Body of pancreas (tissue), 4 donors: ENCODE results near the gene MRC1. TPM values are rescaled to one million over a fixed set of nuclear protein-coding genes. Genes with fewer than 3 reads are reported as not detected.

Experiments
- ATAC-seq: fragments of 150-250 bp; one replicate; pipeline ENCODE4 v1.9.1; 2016
- DNase-seq, 4 donors: peaks; one replicate each; pipeline ENCODE4 v3.0.0-alpha.2; 2019
- H3K27ac ChIP-seq, 4 donors: fragments of 200-600 bp; sonication (generic); 1 replicate in 3 of 4; 2 replicates in 1 of 4; pipeline versions ENCODE4 v1.5.1 to v1.6.1; 2016 to 2019; ENCODE audit warnings: mild to moderate bottlenecking in 1 of 4, mixed read lengths in 1 of 4, moderate library complexity in 1 of 4
- H3K27me3 ChIP-seq, 2 donors: fragments of 200-600 bp; sonication (generic); one replicate each; pipeline ENCODE4 v1.6.0; 2016; ENCODE audit warnings: mild to moderate bottlenecking in 1 of 2
- H3K36me3 ChIP-seq, 2 donors: fragments of 200-600 bp; sonication (generic); replicated peaks in 1 of 2; 2 replicates each; pipeline ENCODE4 v1.5.1; 2016; ENCODE audit warnings: low read depth in 2 of 2; ENCODE audit not compliant: insufficient read depth in 1 of 2
- H3K4me1 ChIP-seq: fragments of 200-600 bp; sonication (generic); one replicate; pipeline ENCODE4 v1.6.0; 2016
- H3K4me3 ChIP-seq, 2 donors: fragments of 200-600 bp; sonication (generic); 1 replicate in 1 of 2; 2 replicates in 1 of 2; pipeline ENCODE4 v1.5.1; 2016 to 2019
- H3K9me3 ChIP-seq, 3 donors: fragments of 200-600 bp; sonication (generic); 1 replicate in 2 of 3; 2 replicates in 1 of 3; pipeline ENCODE4 v1.5.1; 2016
- CTCF ChIP-seq, 7 experiments: fragments of 450-650 bp in 4 of 7; fragments of 200-600 bp in 3 of 7; sonication (generic) in 3 of 7; IDR thresholded peaks; one replicate each; pipeline ENCODE4 v1.5.1; 2016 to 2019; ENCODE audit warnings: antibody characterized with exemption in 7 of 7
- POLR2A ChIP-seq, 3 donors: fragments of 450-650 bp; IDR thresholded peaks; one replicate each; pipeline ENCODE4 v1.6.1; 2016; ENCODE audit warnings: antibody characterized with exemption in 3 of 3, mild to moderate bottlenecking in 2 of 3
- WGBS, 2 donors: methylation state at CpG; one replicate each; pipeline ENCODE4 v1.1.5; 2017; 5-methylcytosine and 5-hydroxymethylcytosine counted together
- intact Hi-C: fragments of 100-400 bp; cut with DNase I; formaldehyde crosslinking; loops from one replicate; pipeline ENCODE4 v1.15.1; 2023
- total RNA-seq, 2 donors: library from RNA; depleted of rRNA; stranded (reverse); fragments of >200 nt; gene quantifications; one replicate each; pipeline ENCODE4 v1.1.0, GENCODE V29; 2016

Gene MRC1
- total RNA-seq, 2 donors from 2014 or later: 10.2 to 19.5 TPM

GRCh38 chr10:17904564-17904963, 95.4 kb downstream of the MRC1 start:
- H3K27ac ChIP-seq: no peak overlapping the region
- ATAC-seq: no peak
- WGBS, 2 donors: 64 to 82% methylated on average over 2 of the region's 2 CpGs
- H3K9me3 ChIP-seq: no peaks in the 10 kb centered on the region
- no peaks in the 10 kb centered on the region for H3K36me3 ChIP-seq
- H3K27me3 ChIP-seq: no peaks in the 10 kb centered on the region
- intact Hi-C loops: no loop called here
- TF ChIP-seq CTCF (IDR thresholded peaks at IDR 0.05): no peak
- no peak for TF ChIP-seq POLR2A (IDR thresholded peaks at IDR 0.05)
- DNase-seq: no peak
- no peak overlapping the region for H3K4me3 ChIP-seq
- peaks cover 7% of the 10 kb centered on the region for H3K4me1 ChIP-seq

- Histone ChIP-seq H3K9me3 (no peaks in the 10 kb centered on the region), H3K36me3 (no peaks in the 10 kb centered on the region), H3K27me3 (no peaks in the 10 kb centered on the region), H3K27ac (no peak overlapping the region), H3K4me3 (no peak overlapping the region), H3K4me1 (peaks cover 7% of the 10 kb centered on the region)
- DNase-seq (no peak), ATAC-seq (no peak)
- no peak for TF ChIP-seq POLR2A (IDR thresholded peaks at IDR 0.05)
- TF ChIP-seq CTCF (IDR thresholded peaks at IDR 0.05): no peak
- WGBS, 2 donors: 75 to 86% methylated on average over 3 of the region's 3 CpGs
- intact Hi-C loops: no loop called here
Measured at GRCh38 chr10:17905491-17905890, 96.3 kb downstream of the MRC1 start.

- Histone ChIP-seq H3K4me3 (no peak overlapping the region), H3K4me1 (peaks cover 7% of the 10 kb centered on the region), H3K36me3 (no peaks in the 10 kb centered on the region), H3K27ac (no peak overlapping the region), H3K9me3 (no peaks in the 10 kb centered on the region), H3K27me3 (no peaks in the 10 kb centered on the region)
- no peak for DNase-seq
- ATAC-seq: no peak
- intact Hi-C loops: no loop called here
- 57 to 59% methylated on average over 1 of the region's 1 CpG for WGBS, 2 donors
- TF ChIP-seq CTCF (IDR thresholded peaks at IDR 0.05) (no peak), POLR2A (IDR thresholded peaks at IDR 0.05) (no peak)
Measured at GRCh38 chr10:17906002-17906401, 96.9 kb downstream of the MRC1 start.

GRCh38 chr10:17907641-17908040, 98.5 kb downstream of the MRC1 start:
- WGBS, 2 donors: 16 to 24% methylated on average over 4 of the region's 4 CpGs
- TF ChIP-seq CTCF (IDR thresholded peaks at IDR 0.05): no peak
- no peak for TF ChIP-seq POLR2A (IDR thresholded peaks at IDR 0.05)
- peaks cover 7% of the 10 kb centered on the region for H3K4me1 ChIP-seq
- no peak for DNase-seq
- intact Hi-C loops: no loop called here
- ATAC-seq: no peak
- no peaks in the 10 kb centered on the region for H3K9me3 ChIP-seq
- H3K4me3 ChIP-seq: no peak overlapping the region
- H3K36me3 ChIP-seq: no peaks in the 10 kb centered on the region
- no peaks in the 10 kb centered on the region for H3K27me3 ChIP-seq
- no peak overlapping the region for H3K27ac ChIP-seq

- intact Hi-C loops: no loop called here
- Histone ChIP-seq H3K27ac (no peak overlapping the region), H3K36me3 (no peaks in the 10 kb centered on the region), H3K4me3 (no peak overlapping the region), H3K9me3 (no peaks in the 10 kb centered on the region), H3K4me1 (peaks cover 7% of the 10 kb centered on the region), H3K27me3 (no peaks in the 10 kb centered on the region)
- DNase-seq: peak; percentile 54 to 71 (median 62)
- peak; percentile 52 for ATAC-seq
- TF ChIP-seq POLR2A (IDR thresholded peaks at IDR 0.05) (no peak), CTCF (IDR thresholded peaks at IDR 0.05) (peak in 6 of 7 experiments; percentile 48 to 63 (median 57))
- WGBS, 2 donors: 14 to 16% methylated on average over 12 of the region's 12 CpGs
Measured at GRCh38 chr10:17910125-17910789, 101.1 kb downstream of the MRC1 start.
